Neuronal stem cell (in vitro differentiated cells): ENCODE results near the gene GOLGA6L10.
A peak's percentile ranks its signal among the peaks of the same experiment; 100 is the strongest.
"Not testable (repeated sequence)": the region's sequence is repeated elsewhere in the genome, so short reads cannot be mapped to it uniquely, and the experiment has no call there.

Source experiments
- DNase-seq: peaks from one replicate; pipeline ENCODE4 v3.0.0-alpha.2; 2013; ENCODE audit warnings: low spot score
- H2AFZ ChIP-seq: one replicate; pipeline ENCODE4 v1.6.1; 2013; ENCODE audit warnings: mild to moderate bottlenecking, low read length, inconsistent platforms
- H2AK5ac ChIP-seq: 2 replicates; pipeline ENCODE4 v1.6.1; 2013; ENCODE audit warnings: low read depth, mild to moderate bottlenecking, inconsistent platforms, low read length, moderate library complexity, mixed read lengths
- H2BK120ac ChIP-seq: 2 replicates; pipeline ENCODE4 v1.6.1; 2013; ENCODE audit warnings: low read depth, mild to moderate bottlenecking, inconsistent platforms, low read length, moderate library complexity, mixed read lengths
- H2BK12ac ChIP-seq: one replicate; pipeline ENCODE4 v1.6.1; 2013; ENCODE audit warnings: low read length, inconsistent platforms
- H2BK15ac ChIP-seq: 2 replicates; pipeline ENCODE4 v1.6.1; 2013; ENCODE audit warnings: mild to moderate bottlenecking, low read length, inconsistent platforms, mixed read lengths
- H2BK5ac ChIP-seq: one replicate; pipeline ENCODE4 v1.6.1; 2013; ENCODE audit warnings: inconsistent platforms, mild to moderate bottlenecking, low read length, moderate library complexity
- H3K14ac ChIP-seq: one replicate; pipeline ENCODE4 v1.6.1; 2013; ENCODE audit warnings: low read length, inconsistent platforms
- H3K18ac ChIP-seq: 2 replicates; pipeline ENCODE4 v1.6.1; 2013; ENCODE audit warnings: low read length, inconsistent platforms
- H3K23ac ChIP-seq: 2 replicates; pipeline ENCODE4 v1.6.1; 2013; ENCODE audit warnings: low read depth, mild to moderate bottlenecking, mixed read lengths, low read length, inconsistent platforms; ENCODE audit not compliant: poor library complexity
- H3K27ac ChIP-seq: replicated peaks from 3 replicates; pipeline ENCODE4 v1.5.1; 2013; ENCODE audit warnings: low read length, inconsistent platforms
- H3K27me3 ChIP-seq, 3 experiments: 2 replicates each; pipeline ENCODE4 v1.6.1; 2013; ENCODE audit warnings: low read length in 3 of 3, mild to moderate bottlenecking in 2 of 3, inconsistent platforms in 1 of 3, low read depth in 1 of 3, mixed read lengths in 1 of 3, moderate library complexity in 1 of 3; ENCODE audit not compliant: control insufficient read depth in 3 of 3, insufficient read depth in 3 of 3
- H3K36me3 ChIP-seq, 2 donors: replicated peaks in 1 of 2; 2 replicates each; pipeline ENCODE4 v1.6.1; 2013; ENCODE audit warnings: low read length in 2 of 2; ENCODE audit not compliant: control insufficient read depth in 2 of 2, insufficient read depth in 2 of 2
- H3K4ac ChIP-seq: 2 replicates; pipeline ENCODE4 v1.6.1; 2013; ENCODE audit warnings: inconsistent platforms, mild to moderate bottlenecking, low read length, moderate library complexity
- H3K4me1 ChIP-seq, 2 donors: 1 replicate in 1 of 2; 2 replicates in 1 of 2; pipeline ENCODE4 v1.6.1; 2013; ENCODE audit warnings: low read length in 2 of 2, low read depth in 1 of 2; ENCODE audit not compliant: control insufficient read depth in 2 of 2, insufficient read depth in 1 of 2
- H3K4me2 ChIP-seq: one replicate; pipeline ENCODE4 v1.6.1; 2013; ENCODE audit warnings: mild to moderate bottlenecking, low read length, inconsistent platforms; ENCODE audit not compliant: insufficient read depth, poor library complexity, severe bottlenecking
- H3K4me3 ChIP-seq, 2 donors: 2 replicates each; pipeline ENCODE4 v1.5.1; 2013; ENCODE audit warnings: low read length in 2 of 2, mild to moderate bottlenecking in 2 of 2, inconsistent platforms in 1 of 2, moderate library complexity in 1 of 2
- H3K79me1 ChIP-seq: one replicate; pipeline ENCODE4 v1.6.1; 2013; ENCODE audit warnings: low read depth, mild to moderate bottlenecking, inconsistent platforms, low read length, moderate library complexity
- H3K9ac ChIP-seq: one replicate; pipeline ENCODE4 v1.6.1; 2013; ENCODE audit warnings: mild to moderate bottlenecking, low read depth, low read length, inconsistent platforms; ENCODE audit not compliant: poor library complexity
- H3K9me3 ChIP-seq, 2 donors: replicated peaks in 1 of 2; 2 replicates each; pipeline versions ENCODE3 to v1.6.1; 2013; ENCODE audit warnings: low read length in 2 of 2, mild to moderate bottlenecking in 2 of 2, inconsistent platforms in 1 of 2, low read depth in 1 of 2, mixed read lengths in 1 of 2, moderate library complexity in 1 of 2; ENCODE audit not compliant: control insufficient read depth in 2 of 2, insufficient read depth in 1 of 2
- H4K8ac ChIP-seq: one replicate; pipeline ENCODE4 v1.6.1; 2013; ENCODE audit warnings: low read depth, mild to moderate bottlenecking, inconsistent platforms, low read length, moderate library complexity
- H4K91ac ChIP-seq: one replicate; pipeline ENCODE4 v1.6.1; 2013; ENCODE audit warnings: low read length, low read depth, mild to moderate bottlenecking, inconsistent platforms; ENCODE audit not compliant: poor library complexity
- WGBS, 2 donors: extraction: QIAGEN DNeasy Blood & Tissue Kit; methylation state at CpG; one replicate each; pipeline ENCODE4 v1.1.7; 2013; ENCODE audit warnings: missing lambda C conversion rate in 2 of 2, mixed read lengths in 1 of 2; ENCODE audit not compliant: insufficient read length in 2 of 2, insufficient replicate concordance in 1 of 2; ENCODE audit errors: extremely low coverage in 2 of 2; 5-methylcytosine and 5-hydroxymethylcytosine counted together

The GOLGA6L10 gene

DNA sequence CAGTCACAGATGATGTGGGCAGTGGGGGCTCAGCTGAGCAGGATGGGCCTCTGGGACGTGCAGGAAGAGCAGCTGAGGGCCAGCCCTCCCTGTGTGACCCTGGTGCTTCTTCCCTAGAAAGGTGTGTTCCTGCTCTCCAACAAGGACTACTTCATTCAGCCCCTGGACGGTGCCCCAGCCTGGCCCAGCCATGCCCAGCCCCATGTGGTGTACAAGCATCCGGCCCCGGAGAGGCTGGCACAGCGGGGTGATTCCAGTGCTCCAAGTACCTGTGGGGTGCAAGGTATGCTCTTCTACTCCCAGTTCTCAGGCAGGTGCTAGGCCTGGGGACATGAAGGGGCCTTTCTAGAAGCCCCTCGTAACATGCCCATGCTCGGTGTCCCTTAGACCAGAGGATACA, 48.4 kb downstream of the GOLGA6L10 start:
- no CpG with 5 or more reads among the region's 7 CpGs for WGBS, 2 donors
- H2AK5ac ChIP-seq, result peak overlapping the region; percentile 4
- no peaks in the 10 kb centered on the region for H3K36me3 ChIP-seq
- no peak overlapping the region for H2BK120ac ChIP-seq
- H3K79me1 ChIP-seq, result peaks cover 2% of the 10 kb centered on the region
- no peak overlapping the region for H2BK12ac ChIP-seq
- H3K23ac ChIP-seq, result no peak overlapping the region
- no peaks in the 10 kb centered on the region for H3K9me3 ChIP-seq
- H3K4me2 ChIP-seq, result no peak overlapping the region
- no peak overlapping the region for H4K91ac ChIP-seq
- no peak overlapping the region for H3K9ac ChIP-seq
- no peak for DNase-seq
- no peak overlapping the region for H3K27ac ChIP-seq
- no peak overlapping the region for H4K8ac ChIP-seq
- no peak overlapping the region for H3K14ac ChIP-seq
- H3K4ac ChIP-seq, result no peak overlapping the region
- no peak overlapping the region for H3K4me3 ChIP-seq
- no peaks in the 10 kb centered on the region for H3K4me1 ChIP-seq
- no peak overlapping the region for H3K18ac ChIP-seq
- H3K27me3 ChIP-seq, result peaks cover 0 to 23% (median 0%) of the 10 kb centered on the region in 3 experiments
- no peak overlapping the region for H2BK15ac ChIP-seq
- no peak overlapping the region for H2AFZ ChIP-seq
- H2BK5ac ChIP-seq, result no peak overlapping the region

DNA sequence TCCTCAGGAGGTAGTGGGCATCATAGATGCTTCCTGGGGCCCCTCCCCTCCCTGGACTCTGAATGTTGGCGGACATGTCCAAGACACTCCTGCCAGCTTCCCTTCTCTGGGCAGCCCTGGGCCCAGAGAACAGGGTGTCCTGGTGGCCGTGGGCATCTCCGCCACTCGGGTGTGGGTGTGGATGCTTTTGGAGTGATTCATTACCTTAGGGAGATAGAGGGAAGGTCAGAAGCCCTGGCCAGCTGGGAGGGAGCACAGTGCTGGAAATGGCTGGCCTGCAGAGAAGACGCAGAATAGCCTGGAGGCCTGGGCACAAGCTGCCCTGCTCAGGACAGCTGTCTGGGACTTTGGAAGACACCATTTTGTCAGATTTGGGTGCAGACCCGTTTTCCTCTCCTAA, 48.9 kb downstream of the GOLGA6L10 start:
- H4K8ac ChIP-seq, H3K23ac ChIP-seq, H3K4ac ChIP-seq, H3K4me1 ChIP-seq, H3K9ac ChIP-seq, H2BK5ac ChIP-seq, H3K9me3 ChIP-seq, H3K79me1 ChIP-seq, H3K14ac ChIP-seq, H2BK120ac ChIP-seq, H2BK12ac ChIP-seq, H2BK15ac ChIP-seq, H3K36me3 ChIP-seq, H3K4me3 ChIP-seq, H3K4me2 ChIP-seq, H3K18ac ChIP-seq, H3K27ac ChIP-seq, DNase-seq, H4K91ac ChIP-seq, H2AK5ac ChIP-seq: not testable (repeated sequence)
- no CpG with 5 or more reads among the region's 6 CpGs for WGBS, 2 donors
- H2AFZ ChIP-seq, result peak overlapping the region; percentile 11
- peaks cover 0 to 18% (median 0%) of the 10 kb centered on the region in 3 experiments for H3K27me3 ChIP-seq

DNA sequence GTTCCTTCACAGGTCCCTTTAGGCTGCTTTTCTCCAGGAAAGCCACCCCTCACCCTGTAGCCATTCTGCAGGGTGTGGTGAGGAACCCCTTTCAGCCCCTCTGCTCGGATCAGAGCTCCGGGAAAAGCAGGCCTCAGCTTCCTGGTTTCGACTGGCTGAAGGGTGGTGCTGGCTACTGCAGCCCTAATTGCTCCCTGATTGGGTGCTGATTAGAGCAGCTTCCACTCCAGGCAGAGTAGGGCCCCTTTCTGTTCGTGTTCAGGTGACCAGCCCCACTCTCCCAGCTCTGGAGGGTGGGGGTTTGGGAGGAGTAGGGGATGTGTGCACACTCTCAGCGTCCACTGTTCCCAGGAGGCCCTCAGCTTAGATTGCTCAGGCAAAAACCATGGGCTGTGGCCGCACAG, 49.8 kb downstream of the GOLGA6L10 start:
- not testable (repeated sequence) for H2BK120ac ChIP-seq, H3K23ac ChIP-seq, DNase-seq, H4K91ac ChIP-seq, H3K4me1 ChIP-seq, H3K27ac ChIP-seq, H4K8ac ChIP-seq, H2BK12ac ChIP-seq, H3K18ac ChIP-seq, H2BK5ac ChIP-seq, H2AK5ac ChIP-seq, H2BK15ac ChIP-seq, H3K14ac ChIP-seq, H3K4me2 ChIP-seq, H3K4me3 ChIP-seq, H3K4ac ChIP-seq, H3K79me1 ChIP-seq, H2AFZ ChIP-seq, H3K9me3 ChIP-seq, H3K36me3 ChIP-seq, H3K9ac ChIP-seq
- peaks cover 0 to 14% (median 0%) of the 10 kb centered on the region in 3 experiments for H3K27me3 ChIP-seq
- no CpG with 5 or more reads among the region's 6 CpGs for WGBS, 2 donors

DNA sequence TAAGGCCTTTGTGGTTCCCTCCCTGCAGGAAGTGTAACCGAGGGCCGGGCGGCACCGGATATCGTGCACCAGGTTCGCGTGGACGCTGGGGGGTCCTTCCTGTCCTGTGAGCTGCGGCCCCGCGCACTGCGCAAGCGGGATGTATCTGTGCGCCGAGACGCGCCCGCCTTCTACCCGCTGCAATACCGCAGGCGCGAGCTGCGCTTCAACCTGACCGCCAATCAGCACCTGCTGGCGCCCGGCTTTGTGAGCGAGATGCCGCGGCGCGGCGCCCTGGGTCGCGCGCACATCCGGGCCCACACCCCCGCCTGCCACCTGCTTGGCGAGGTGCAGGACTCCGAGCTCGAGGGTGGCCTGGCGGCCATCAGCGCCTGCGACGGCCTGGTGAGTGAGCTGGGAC, 50.8 kb downstream of the GOLGA6L10 start:
- Histone ChIP-seq H4K8ac (no peak overlapping the region), H2AK5ac (no peak overlapping the region), H2AFZ (no peak overlapping the region), H3K27ac (no peak overlapping the region), H3K27me3 (peaks cover 0 to 4% (median 0%) of the 10 kb centered on the region in 3 experiments), H2BK12ac (no peak overlapping the region), H3K4ac (no peak overlapping the region), H3K23ac (no peak overlapping the region), H2BK15ac (no peak overlapping the region), H3K36me3 (no peaks in the 10 kb centered on the region), H3K9me3 (no peaks in the 10 kb centered on the region), H3K14ac (no peak overlapping the region), H2BK5ac (no peak overlapping the region), H3K79me1 (peaks cover 2% of the 10 kb centered on the region), H3K4me2 (no peak overlapping the region), H4K91ac (no peak overlapping the region), H3K4me1 (peaks cover 0 to 2% of the 10 kb centered on the region in 2 donors), H2BK120ac (no peak overlapping the region), H3K9ac (no peak overlapping the region), H3K4me3 (no peak overlapping the region), H3K18ac (no peak overlapping the region)
- no CpG with 5 or more reads among the region's 44 CpGs for WGBS, 2 donors
- no peak for DNase-seq
